Left lung (tissue), 10 donors: ENCODE results near the gene PEAR1. TPM values are rescaled to one million over a fixed set of nuclear protein-coding genes. Genes with fewer than 3 reads are reported as not detected.

Source experiments
- ATAC-seq: fragments of 200-7000 bp; cut with Tn5 transposase; one replicate; pipeline ENCODE4 v1.9.1; 2020; ENCODE audit warnings: moderate library complexity
- DNase-seq, 4 donors: peaks; one replicate each; pipeline ENCODE4 v3.0.0-alpha.2; 2013 to 2020
- H3K27ac ChIP-seq, 2 donors: fragments of 200-600 bp; sonication (generic) in 1 of 2; one replicate each; pipeline versions ENCODE4 v1.5.0 to v1.8.0; 2020 to 2021
- H3K27me3 ChIP-seq, 2 donors: fragments of 200-600 bp; sonication (generic) in 1 of 2; one replicate each; pipeline versions ENCODE4 v1.5.0 to v1.8.0; 2020 to 2021
- H3K36me3 ChIP-seq, 2 donors: fragments of 200-600 bp; sonication (generic) in 1 of 2; one replicate each; pipeline versions ENCODE4 v1.5.0 to v1.8.0; 2020 to 2021
- H3K4me1 ChIP-seq, 2 donors: fragments of 200-600 bp; one replicate each; pipeline ENCODE4 v1.8.0; 2021
- H3K4me3 ChIP-seq, 2 donors: fragments of 200-600 bp; sonication (generic) in 1 of 2; one replicate each; pipeline versions ENCODE4 v1.5.0 to v1.8.0; 2020 to 2021; ENCODE audit warnings: mild to moderate bottlenecking in 1 of 2
- H3K9me3 ChIP-seq, 2 donors: fragments of 200-600 bp; sonication (generic) in 1 of 2; one replicate each; pipeline versions ENCODE4 v1.5.0 to v1.8.0; 2020 to 2021
- CTCF ChIP-seq, 2 donors: fragments of 200-600 bp; sonication (generic) in 1 of 2; IDR thresholded peaks; one replicate each; pipeline versions ENCODE4 v1.5.0 to v1.8.0; 2021; ENCODE audit warnings: antibody characterized with exemption in 2 of 2
- intact Hi-C, 2 donors: fragments of 100-400 bp; cut with DNase I; formaldehyde crosslinking; loops; one replicate each; pipeline versions ENCODE4 v1.11.2 to v1.14.2; 2022
- polyA plus RNA-seq, 6 donors: library from polyadenylated mRNA; unstranded; fragments of 120-200 nt; gene quantifications; one replicate each; pipeline ENCODE4 v1.2.1, GENCODE V29; 2013; ENCODE audit not compliant: insufficient read length in 6 of 6
- total RNA-seq, 2 donors: library from RNA; stranded (reverse); fragmentation: NEBNext Ultra II Directional; extraction: Animal tissue kit (Norgen Biotek cat#: 25700); gene quantifications; one replicate each; pipeline ENCODE4 v1.2.1, GENCODE V29; 2021
- donor health status: DM: no; HTN: yes; CAD: no.
- donor health status: DM: no; HTN: no; CAD: no.

Gene PEAR1
- total and polyA plus RNA-seq, 8 donors, result 10.6 to 30.1 (median 28.3) TPM

GRCh38 chr1:156931211-156931952 is 37.9 kb downstream of the PEAR1 start:
- Histone ChIP-seq H3K4me1 (peaks cover 7 to 30% of the 10 kb centered on the region in 2 donors), H3K36me3 (peaks cover 0 to 20% of the 10 kb centered on the region in 2 donors), H3K27ac (no peak overlapping the region), H3K9me3 (no peaks in the 10 kb centered on the region), H3K4me3 (no peak overlapping the region), H3K27me3 (peaks cover 20 to 41% of the 10 kb centered on the region in 2 donors)
- TF ChIP-seq CTCF (IDR thresholded peaks at IDR 0.05), result no peak
- DNase-seq (no peak), ATAC-seq (peak; percentile 45)
- intact Hi-C loops, result no loop called here

DNA sequence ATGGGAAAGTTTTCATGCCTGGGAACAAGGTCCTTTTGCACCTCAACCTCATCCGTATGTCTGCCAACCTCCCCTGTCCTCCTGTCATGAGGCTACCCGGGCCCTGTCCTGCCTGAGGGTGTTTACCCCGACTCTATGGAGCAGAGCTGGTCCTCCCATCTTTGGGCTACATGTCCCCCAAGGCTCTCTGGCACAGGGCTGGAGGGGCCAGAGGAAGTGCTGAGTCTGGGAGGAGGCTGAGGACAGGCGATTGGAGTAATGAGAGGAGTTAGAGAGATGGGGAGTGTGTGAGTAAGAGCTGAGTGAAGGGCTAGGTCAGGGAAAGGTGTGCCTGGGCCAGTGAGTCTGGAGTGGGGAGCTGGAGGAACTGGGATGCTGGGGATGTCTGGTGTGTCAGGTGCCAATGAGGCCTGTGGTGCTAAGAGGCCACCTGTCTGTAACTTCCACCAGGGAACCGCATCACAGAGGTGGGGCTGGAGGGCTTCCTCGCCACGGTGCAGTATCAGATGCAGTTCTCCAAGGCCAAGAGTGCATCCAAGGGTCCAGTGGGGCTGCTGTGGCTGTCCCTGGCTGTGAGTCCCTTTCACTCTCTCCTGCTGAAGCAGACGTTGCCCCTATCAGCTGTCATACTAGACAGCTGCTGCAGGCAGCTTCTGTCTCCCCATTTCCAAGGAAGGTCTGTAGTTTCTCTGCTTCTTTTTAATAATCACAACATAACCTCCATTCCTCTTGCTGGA is 38.6 kb downstream of the PEAR1 start:
- H3K4me3 ChIP-seq, result no peak overlapping the region
- peaks cover 7 to 23% of the 10 kb centered on the region in 2 donors for H3K4me1 ChIP-seq
- H3K27ac ChIP-seq, result no peak overlapping the region
- no peak for TF ChIP-seq CTCF (IDR thresholded peaks at IDR 0.05)
- peaks cover 17 to 34% of the 10 kb centered on the region in 2 donors for H3K27me3 ChIP-seq
- intact Hi-C loops, result no loop called here
- no peak for DNase-seq
- H3K9me3 ChIP-seq, result no peaks in the 10 kb centered on the region
- peaks cover 0 to 28% of the 10 kb centered on the region in 2 donors for H3K36me3 ChIP-seq
- ATAC-seq, result no peak

- TF ChIP-seq CTCF (IDR thresholded peaks at IDR 0.05), result no peak
- intact Hi-C loops, result no loop called here
- H3K4me3 ChIP-seq, result no peak overlapping the region
- ATAC-seq, result no peak
- peaks cover 7 to 24% of the 10 kb centered on the region in 2 donors for H3K27me3 ChIP-seq
- H3K9me3 ChIP-seq, result no peaks in the 10 kb centered on the region
- H3K27ac ChIP-seq, result no peak overlapping the region
- no peak for DNase-seq
- H3K4me1 ChIP-seq, result peaks cover 0 to 14% of the 10 kb centered on the region in 2 donors
- peaks cover 0 to 37% of the 10 kb centered on the region in 2 donors for H3K36me3 ChIP-seq
These were observed 39.6 kb downstream of the PEAR1 start for GRCh38 chr1:156933136-156933535.

- no peak for DNase-seq
- Histone ChIP-seq H3K27me3 (no peaks in the 10 kb centered on the region), H3K36me3 (peaks cover 0 to 62% of the 10 kb centered on the region in 2 donors), H3K27ac (no peak overlapping the region), H3K9me3 (no peaks in the 10 kb centered on the region), H3K4me1 (peaks cover 0 to 14% of the 10 kb centered on the region in 2 donors), H3K4me3 (no peak overlapping the region)
- intact Hi-C loops, result no loop called here
- TF ChIP-seq CTCF (IDR thresholded peaks at IDR 0.05), result no peak
- ATAC-seq, result no peak
These were observed 42.1 kb downstream of the PEAR1 start for GRCh38 chr1:156935505-156936128.

- intact Hi-C loops, result no loop called here
- TF ChIP-seq CTCF (IDR thresholded peaks at IDR 0.05), result no peak
- no peaks in the 10 kb centered on the region for H3K27me3 ChIP-seq
- peaks cover 0 to 68% of the 10 kb centered on the region in 2 donors for H3K36me3 ChIP-seq
- DNase-seq (no peak), ATAC-seq (no peak)
- H3K27ac ChIP-seq, result no peak overlapping the region
- H3K9me3 ChIP-seq, result no peaks in the 10 kb centered on the region
- H3K4me1 ChIP-seq, result peaks cover 0 to 10% of the 10 kb centered on the region in 2 donors
- no peak overlapping the region for H3K4me3 ChIP-seq
These were observed 42.7 kb downstream of the PEAR1 start for GRCh38 chr1:156936191-156936590.
